Loucy (cell line): ENCODE data around the gene CLSTN2.

Source experiments
- H2AFZ ChIP-seq: fragments of 200-600 bp; sonication (generic); 2 replicates; pipeline ENCODE4 v1.6.0; 2016; ENCODE audit warnings: antibody characterized with exemption, mild to moderate bottlenecking, low read length, moderate library complexity
- H3F3A ChIP-seq: fragments of 200-600 bp; 2 replicates; pipeline ENCODE4 v1.6.0; 2016; ENCODE audit warnings: antibody characterized with exemption, low read depth, mild to moderate bottlenecking
- H3K27me3 ChIP-seq: fragments of 200-600 bp; sonication (generic); 2 replicates; pipeline ENCODE4 v1.6.1; 2014; ENCODE audit warnings: low read length, mild to moderate bottlenecking; ENCODE audit not compliant: insufficient read depth, poor library complexity, severe bottlenecking
- H3K36me3 ChIP-seq: fragments of 200-600 bp; sonication (generic); 2 replicates; pipeline ENCODE4 v1.6.1; 2016; ENCODE audit warnings: low read length; ENCODE audit not compliant: insufficient read depth
- H3K4me1 ChIP-seq: fragments of 200-600 bp; sonication (generic); 2 replicates; pipeline ENCODE4 v1.5.1; 2014; ENCODE audit warnings: low read length, mild to moderate bottlenecking; ENCODE audit not compliant: insufficient read depth, poor library complexity, severe bottlenecking
- H3K4me2 ChIP-seq: fragments of 200-600 bp; sonication (generic); 2 replicates; pipeline ENCODE4 v1.6.0; 2014; ENCODE audit warnings: antibody characterized with exemption, low read length, low read depth, mild to moderate bottlenecking; ENCODE audit not compliant: poor library complexity, severe bottlenecking
- H3K4me3 ChIP-seq: fragments of 200-600 bp; sonication (generic); 2 replicates; pipeline ENCODE4 v1.5.1; 2014; ENCODE audit warnings: low read length, mild to moderate bottlenecking, mixed read lengths; ENCODE audit not compliant: poor library complexity, severe bottlenecking
- H3K79me2 ChIP-seq: fragments of 200-600 bp; sonication (generic); 2 replicates; pipeline ENCODE4 v1.6.1; 2014; ENCODE audit warnings: low read length; ENCODE audit not compliant: insufficient read depth
- H3K9ac ChIP-seq: fragments of 200-600 bp; sonication (generic); 2 replicates; pipeline ENCODE4 v1.6.0; 2014; ENCODE audit warnings: mild to moderate bottlenecking, low read depth, low read length, moderate library complexity; ENCODE audit not compliant: poor library complexity, severe bottlenecking
- H3K9me2 ChIP-seq: fragments of 200-600 bp; sonication (generic); replicated peaks from 2 replicates; pipeline ENCODE4 v1.6.1; 2016; ENCODE audit warnings: low read depth, low read length, mixed read lengths
- H3K9me3 ChIP-seq: fragments of 200-600 bp; sonication (generic); 2 replicates; pipeline ENCODE4 v1.6.1; 2014; ENCODE audit warnings: mild to moderate bottlenecking, antibody characterized with exemption, low read length, low read depth; ENCODE audit not compliant: insufficient read depth
- H4K20me1 ChIP-seq: fragments of 200-600 bp; sonication (generic); 2 replicates; pipeline ENCODE4 v1.6.0; 2014; ENCODE audit warnings: antibody characterized with exemption, low read length, mild to moderate bottlenecking; ENCODE audit not compliant: insufficient read depth, poor library complexity, severe bottlenecking
- CTCF ChIP-seq: fragments of 200-600 bp; sonication (generic); conservative IDR thresholded peaks from 2 replicates; pipeline ENCODE4 v1.5.1; 2014; ENCODE audit warnings: mild to moderate bottlenecking, antibody characterized with exemption, low read length
- EZH2phosphoT487 ChIP-seq: fragments of 200-600 bp; IDR thresholded peaks from 2 replicates; pipeline ENCODE4 v1.6.1; 2018; ENCODE audit warnings: antibody characterized with exemption, mild to moderate bottlenecking, moderate library complexity, borderline replicate concordance

The CLSTN2 gene

DNA sequence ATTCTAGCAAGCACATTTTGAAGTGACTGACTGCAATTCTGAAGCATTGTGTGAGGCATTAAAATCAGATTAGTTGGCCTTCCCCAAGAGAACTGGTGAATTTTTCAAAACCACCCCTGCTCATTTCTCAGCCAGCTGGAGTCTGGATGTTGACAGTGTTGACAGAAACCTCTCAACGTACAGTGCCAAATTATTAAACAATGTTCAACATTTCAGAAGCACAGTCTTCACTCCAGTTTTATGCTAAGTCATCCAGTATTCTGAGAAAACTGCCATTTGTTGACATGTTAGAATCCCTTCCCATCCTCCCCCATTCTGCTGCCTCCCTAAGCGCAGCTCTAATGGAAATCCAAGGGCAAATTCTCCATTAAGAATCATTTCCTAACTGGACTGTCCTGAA is 373.6 kb downstream of the CLSTN2 start:
- Histone ChIP-seq H3K36me3 (no peaks in the 10 kb centered on the region), H3F3A (no peaks in the 10 kb centered on the region), H3K4me2 (no peak overlapping the region), H3K9me3 (no peaks in the 10 kb centered on the region), H3K27me3 (no peaks in the 10 kb centered on the region), H3K9me2 (no peaks in the 10 kb centered on the region), H3K4me3 (no peak overlapping the region), H3K9ac (no peak overlapping the region), H3K4me1 (no peaks in the 10 kb centered on the region), H2AFZ (no peak overlapping the region), H4K20me1 (no peaks in the 10 kb centered on the region), H3K79me2 (no peaks in the 10 kb centered on the region)
- TF ChIP-seq EZH2phosphoT487 (no peak), CTCF (no peak)

GRCh38 chr3:140311428-140311827 is 376.4 kb downstream of the CLSTN2 start:
- no peak overlapping the region for H3K9ac ChIP-seq
- no peaks in the 10 kb centered on the region for H3K9me2 ChIP-seq
- H3K9me3 ChIP-seq: no peaks in the 10 kb centered on the region
- H3K4me3 ChIP-seq: no peak overlapping the region
- H3K4me1 ChIP-seq: no peaks in the 10 kb centered on the region
- no peaks in the 10 kb centered on the region for H3K36me3 ChIP-seq
- H2AFZ ChIP-seq: no peak overlapping the region
- TF ChIP-seq EZH2phosphoT487: no peak
- TF ChIP-seq CTCF: no peak
- H3K27me3 ChIP-seq: no peaks in the 10 kb centered on the region
- no peaks in the 10 kb centered on the region for H3F3A ChIP-seq
- H3K79me2 ChIP-seq: no peaks in the 10 kb centered on the region
- no peak overlapping the region for H3K4me2 ChIP-seq
- no peaks in the 10 kb centered on the region for H4K20me1 ChIP-seq

- Histone ChIP-seq H3K9ac (no peak overlapping the region), H3K4me3 (no peak overlapping the region), H2AFZ (no peak overlapping the region), H3K27me3 (no peaks in the 10 kb centered on the region), H4K20me1 (no peaks in the 10 kb centered on the region), H3K36me3 (no peaks in the 10 kb centered on the region), H3F3A (no peaks in the 10 kb centered on the region), H3K9me2 (no peaks in the 10 kb centered on the region), H3K4me2 (no peak overlapping the region), H3K9me3 (no peaks in the 10 kb centered on the region), H3K79me2 (no peaks in the 10 kb centered on the region), H3K4me1 (no peaks in the 10 kb centered on the region)
- no peak for TF ChIP-seq CTCF
- no peak for TF ChIP-seq EZH2phosphoT487
Measured at GRCh38 chr3:140315955-140316354, 381.0 kb downstream of the CLSTN2 start.
